Transverse colon (tissue), 4 donors: ENCODE measurements around the gene KCNC2. TPM values are rescaled to one million over a fixed set of nuclear protein-coding genes. Genes with fewer than 3 reads are reported as not detected.
"Not testable (repeated sequence)": the region's sequence is repeated elsewhere in the genome, so short reads cannot be mapped to it uniquely, and the experiment has no call there.

Experiments
- DNase-seq: peaks from one replicate; pipeline ENCODE4 v3.0.0-alpha.2; 2019
- H3K27ac ChIP-seq, 4 donors: fragments of 200-600 bp; sonication (generic); 2 replicates each; pipeline ENCODE4 v1.5.1; 2016 to 2018; ENCODE audit warnings: inconsistent platforms in 4 of 4
- H3K27me3 ChIP-seq: fragments of 200-600 bp; sonication (generic); 2 replicates; pipeline ENCODE4 v1.5.1; 2017; ENCODE audit warnings: inconsistent platforms
- H3K36me3 ChIP-seq, 4 donors: fragments of 200-600 bp; sonication (generic); 2 replicates each; pipeline ENCODE4 v1.5.1; 2017 to 2019; ENCODE audit warnings: inconsistent platforms in 4 of 4
- H3K4me1 ChIP-seq, 4 donors: fragments of 200-600 bp; sonication (generic); 2 replicates each; pipeline ENCODE4 v1.5.1; 2017 to 2020; ENCODE audit warnings: inconsistent platforms in 4 of 4
- H3K4me3 ChIP-seq, 4 donors: fragments of 200-600 bp; sonication (generic); 1 replicate in 1 of 4; 2 replicates in 3 of 4; pipeline versions ENCODE4 v1.5.1 to v1.6.1; 2017 to 2019; ENCODE audit warnings: inconsistent platforms in 4 of 4
- H3K9me3 ChIP-seq, 2 donors: fragments of 200-600 bp; sonication (generic); 2 replicates each; pipeline ENCODE4 v1.5.1; 2017 to 2019; ENCODE audit warnings: inconsistent platforms in 2 of 2
- CTCF ChIP-seq, 5 experiments: fragments of 200-600 bp in 3 of 5; fragments of 450-650 bp in 2 of 5; sonication (generic) in 3 of 5; IDR thresholded peaks; 1 replicate in 2 of 5; 2 replicates in 3 of 5; pipeline ENCODE4 v1.5.1; 2016 to 2017; ENCODE audit warnings: antibody characterized with exemption in 5 of 5, inconsistent platforms in 3 of 5, mild to moderate bottlenecking in 2 of 5, moderate library complexity in 1 of 5
- EP300 ChIP-seq: sonication (generic); formaldehyde crosslinking; IDR thresholded peaks from one replicate; pipeline ENCODE4 v1.6.1; 2017; ENCODE audit warnings: antibody characterized with exemption, low read depth
- POLR2A ChIP-seq: fragments of 450-650 bp; IDR thresholded peaks from one replicate; pipeline ENCODE4 v1.6.1; 2016; ENCODE audit warnings: antibody characterized with exemption, mild to moderate bottlenecking, moderate library complexity
- POLR2AphosphoS5 ChIP-seq, 3 donors: sonication (generic); formaldehyde crosslinking; IDR thresholded peaks; one replicate each; pipeline ENCODE4 v1.6.1; 2016; ENCODE audit warnings: antibody characterized with exemption in 3 of 3
- WGBS, 2 donors: methylation state at CpG; one replicate each; pipeline ENCODE4 v1.1.5; 2018; ENCODE audit warnings: low coverage in 1 of 2; 5-methylcytosine and 5-hydroxymethylcytosine counted together
- in situ Hi-C, 4 donors: fragments of 200-750 bp; cut with MboI; loops; one replicate each; pipeline versions ENCODE4 v1.15.0 to v1.15.1; 2017; ENCODE audit warnings: low sequenced_read_pairs in 3 of 4, low pct_ligation_motif_present in 1 of 4, low pct_unique_long_range_greater_than_20kb in 1 of 4
- intact Hi-C: fragments of 100-400 bp; cut with DNase I; formaldehyde crosslinking; loops from one replicate; pipeline ENCODE4 v1.15.1; 2023; ENCODE audit warnings: low total_unique reads
- total RNA-seq, 4 donors: library from RNA; depleted of rRNA; stranded (reverse); fragments of >200 nt; gene quantifications; one replicate each; pipeline ENCODE4 v1.1.0, GENCODE V29; 2016

The KCNC2 gene
- total RNA-seq, 4 donors from 2014 or later, result not detected

GRCh38 chr12:75196408-75196807, 13.2 kb downstream of the KCNC2 start:
- TF ChIP-seq POLR2AphosphoS5 (IDR thresholded peaks at IDR 0.05), result no peak
- no peak for TF ChIP-seq CTCF (IDR thresholded peaks at IDR 0.05)
- TF ChIP-seq EP300, result no peak
- TF ChIP-seq POLR2A, result no peak
- DNase-seq, result no peak
- no peaks in the 10 kb centered on the region for H3K36me3 ChIP-seq
- no peaks in the 10 kb centered on the region for H3K4me1 ChIP-seq
- intact Hi-C loops (no loop called here), in situ Hi-C loops (no loop called here)
- H3K27ac ChIP-seq, result no peak overlapping the region
- H3K9me3 ChIP-seq, result no peaks in the 10 kb centered on the region
- WGBS, 2 donors, result 77 to 82% methylated on average over 3 of the region's 3 CpGs
- no peaks in the 10 kb centered on the region for H3K27me3 ChIP-seq
- H3K4me3 ChIP-seq, result no peak overlapping the region

GRCh38 chr12:75194250-75194649, 15.4 kb downstream of the KCNC2 start:
- TF ChIP-seq POLR2A (no peak), POLR2AphosphoS5 (IDR thresholded peaks at IDR 0.05) (no peak), EP300 (no peak), CTCF (IDR thresholded peaks at IDR 0.05) (no peak)
- intact Hi-C loops, result no loop called here
- in situ Hi-C loops, result no loop called here
- no peaks in the 10 kb centered on the region for H3K4me1 ChIP-seq
- no peak for DNase-seq
- H3K4me3 ChIP-seq, result no peak overlapping the region
- no peaks in the 10 kb centered on the region for H3K27me3 ChIP-seq
- no peaks in the 10 kb centered on the region for H3K36me3 ChIP-seq
- H3K27ac ChIP-seq, result no peak overlapping the region
- H3K9me3 ChIP-seq, result no peaks in the 10 kb centered on the region
- 70 to 74% methylated on average over 2 to 3 of the region's 3 CpGs for WGBS, 2 donors

- DNase-seq, result no peak
- Histone ChIP-seq H3K4me3 (no peak overlapping the region), H3K27ac (no peak overlapping the region), H3K36me3 (no peaks in the 10 kb centered on the region), H3K9me3 (no peaks in the 10 kb centered on the region), H3K27me3 (no peaks in the 10 kb centered on the region), H3K4me1 (no peaks in the 10 kb centered on the region)
- intact Hi-C loops, result no loop called here
- in situ Hi-C loops, result no loop called here
- 79 to 92% methylated on average over 9 of the region's 9 CpGs for WGBS, 2 donors
- no peak for TF ChIP-seq POLR2AphosphoS5 (IDR thresholded peaks at IDR 0.05)
- no peak for TF ChIP-seq EP300
- no peak for TF ChIP-seq CTCF (IDR thresholded peaks at IDR 0.05)
- no peak for TF ChIP-seq POLR2A
Measured at GRCh38 chr12:75192196-75192595, 17.4 kb downstream of the KCNC2 start.

- no peak for DNase-seq
- H3K27ac ChIP-seq, result no peak overlapping the region
- TF ChIP-seq CTCF (IDR thresholded peaks at IDR 0.05) (no peak), POLR2A (no peak), POLR2AphosphoS5 (IDR thresholded peaks at IDR 0.05) (no peak), EP300 (no peak)
- intact Hi-C loops (no loop called here), in situ Hi-C loops (no loop called here)
- H3K4me1 ChIP-seq, result no peaks in the 10 kb centered on the region
- no peaks in the 10 kb centered on the region for H3K36me3 ChIP-seq
- H3K9me3 ChIP-seq, result no peaks in the 10 kb centered on the region
- H3K27me3 ChIP-seq, result no peaks in the 10 kb centered on the region
- H3K4me3 ChIP-seq, result no peak overlapping the region
Measured at GRCh38 chr12:75190846-75191245, 18.8 kb downstream of the KCNC2 start.

GRCh38 chr12:75185881-75186280, 23.8 kb downstream of the KCNC2 start:
- H3K4me3 ChIP-seq, H3K27me3 ChIP-seq, intact Hi-C loops, H3K9me3 ChIP-seq, H3K4me1 ChIP-seq, DNase-seq, in situ Hi-C loops, H3K36me3 ChIP-seq, H3K27ac ChIP-seq: not testable (repeated sequence)
- WGBS, 2 donors, result 82 to 84% methylated on average over 3 of the region's 3 CpGs
